Activated CD4-positive, CD25-positive, alpha-beta regulatory T cell treated with anti-CD3 and anti-CD28 coated beads, Interleukin-2, amount 50 U/mL, for 16 hours (primary cell): Measurements from ENCODE around the gene CIITA.
"Not testable (repeated sequence)": the region's sequence is repeated elsewhere in the genome, so short reads cannot be mapped to it uniquely, and the experiment has no call there.

Experiments
- DNase-seq: peaks from one replicate; pipeline ENCODE4 v3.0.0-alpha.2; 2020; ENCODE audit warnings: low read depth, low spot score

Gene CIITA

GRCh38 chr16:10937068-10937859 lies 60.3 kb downstream of the CIITA start:
- no peak for DNase-seq

- no peak for DNase-seq
Observed at GRCh38 chr16:10938321-10938720, 61.3 kb downstream of the CIITA start.

- no peak for DNase-seq
Observed at GRCh38 chr16:10938796-10939648, 62.0 kb downstream of the CIITA start.

GRCh38 chr16:10939649-10940234 lies 62.7 kb downstream of the CIITA start:
- DNase-seq = no peak

- no peak for DNase-seq
Observed at GRCh38 chr16:10940501-10941079, 63.6 kb downstream of the CIITA start.

GRCh38 chr16:10941127-10941933 lies 64.3 kb downstream of the CIITA start:
- DNase-seq = no peak

- not testable (repeated sequence) for DNase-seq
Observed at GRCh38 chr16:10941935-10942351, 64.9 kb downstream of the CIITA start.

- peak; percentile 86 for DNase-seq
Observed at GRCh38 chr16:10942352-10943063, 65.5 kb downstream of the CIITA start, which contains the start of gene DEXI. TSS of gene DEXI (minus strand) at chr16:10942468. CDS start at chr16:10942005, 463 bp downstream.

GRCh38 chr16:10943064-10943353 lies 66.0 kb downstream of the CIITA start:
- DNase-seq = no peak

GRCh38 chr16:10944249-10945064 lies 67.5 kb downstream of the CIITA start, which contains the start of gene CLEC16A:
TSS of gene CLEC16A (plus strand) at chr16:10944564. CDS start at chr16:10944718, 154 bp downstream.
- DNase-seq = peak; percentile 95

GRCh38 chr16:10945065-10945787 lies 68.2 kb downstream of the CIITA start:
- DNase-seq = no peak

GRCh38 chr16:10946308-10946707 lies 69.3 kb downstream of the CIITA start:
- DNase-seq = no peak

GRCh38 chr16:10947211-10947787 lies 70.3 kb downstream of the CIITA start:
- no peak for DNase-seq

GRCh38 chr16:10949424-10949970 lies 72.5 kb downstream of the CIITA start:
- no peak for DNase-seq

GRCh38 chr16:10950393-10950792 lies 73.4 kb downstream of the CIITA start:
- DNase-seq = no peak

GRCh38 chr16:10951026-10951425 lies 74.0 kb downstream of the CIITA start:
- DNase-seq = no peak

- DNase-seq = no peak
Observed at GRCh38 chr16:10954903-10955302, 77.9 kb downstream of the CIITA start.

- no peak for DNase-seq
Observed at GRCh38 chr16:10957771-10958482, 80.9 kb downstream of the CIITA start.
